ENCODE data around the gene HOXA10.

DNA sequence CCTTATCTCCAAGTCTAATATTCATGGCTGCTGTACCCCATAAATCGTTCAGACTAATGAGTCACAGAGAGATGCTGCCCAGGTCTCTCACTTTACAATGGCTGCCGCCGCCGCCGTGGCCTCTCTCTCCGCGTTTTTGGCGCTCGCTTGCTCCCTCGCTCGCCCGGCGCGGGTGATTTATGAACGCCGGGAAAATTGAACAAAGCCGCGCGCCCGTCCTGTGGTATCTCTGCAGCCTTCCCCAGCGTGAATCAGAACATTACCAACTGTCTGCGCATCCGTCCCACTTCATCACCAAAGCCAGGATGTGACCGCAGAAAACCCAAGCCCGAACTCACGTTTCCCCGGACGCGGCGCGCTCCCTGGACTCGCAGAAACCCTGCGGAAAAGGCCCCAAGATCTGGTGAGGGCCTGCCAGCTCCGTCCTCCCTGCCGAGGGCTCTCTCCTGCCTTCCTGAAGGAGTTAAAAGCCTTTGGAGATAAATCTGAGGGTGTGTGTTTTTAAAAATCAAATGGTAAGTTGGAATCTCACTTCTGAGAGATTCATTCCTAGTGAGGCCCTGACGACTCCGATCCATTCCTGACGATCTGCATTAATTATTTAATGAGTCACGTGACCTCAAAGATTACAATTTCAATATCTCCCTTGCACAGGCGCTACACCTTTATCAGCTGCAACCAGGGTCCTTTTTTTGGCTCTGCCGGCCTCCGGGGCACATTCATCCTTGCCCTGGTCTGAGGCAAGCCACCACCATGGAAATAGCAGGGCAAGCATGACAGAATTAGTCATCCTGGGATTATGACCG, 49.8 kb downstream of the HOXA10 start:
- TF ChIP-seq, protein P1, sequence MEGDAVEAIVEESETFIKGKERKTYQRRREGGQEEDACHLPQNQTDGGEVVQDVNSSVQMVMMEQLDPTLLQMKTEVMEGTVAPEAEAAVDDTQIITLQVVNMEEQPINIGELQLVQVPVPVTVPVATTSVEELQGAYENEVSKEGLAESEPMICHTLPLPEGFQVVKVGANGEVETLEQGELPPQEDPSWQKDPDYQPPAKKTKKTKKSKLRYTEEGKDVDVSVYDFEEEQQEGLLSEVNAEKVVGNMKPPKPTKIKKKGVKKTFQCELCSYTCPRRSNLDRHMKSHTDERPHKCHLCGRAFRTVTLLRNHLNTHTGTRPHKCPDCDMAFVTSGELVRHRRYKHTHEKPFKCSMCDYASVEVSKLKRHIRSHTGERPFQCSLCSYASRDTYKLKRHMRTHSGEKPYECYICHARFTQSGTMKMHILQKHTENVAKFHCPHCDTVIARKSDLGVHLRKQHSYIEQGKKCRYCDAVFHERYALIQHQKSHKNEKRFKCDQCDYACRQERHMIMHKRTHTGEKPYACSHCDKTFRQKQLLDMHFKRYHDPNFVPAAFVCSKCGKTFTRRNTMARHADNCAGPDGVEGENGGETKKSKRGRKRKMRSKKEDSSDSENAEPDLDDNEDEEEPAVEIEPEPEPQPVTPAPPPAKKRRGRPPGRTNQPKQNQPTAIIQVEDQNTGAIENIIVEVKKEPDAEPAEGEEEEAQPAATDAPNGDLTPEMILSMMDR (IDR thresholded peaks at IDR 0.05), result no peak
- TF ChIP-seq POLR2A (IDR thresholded peaks at IDR 0.05), result no peak
- peak in 1 of 3 donors; percentile 65 for TF ChIP-seq POLR2AphosphoS5 (IDR thresholded peaks at IDR 0.05)

Data from stomach (tissue), 4 donors.